SK-N-SH (cell line): Measurements from ENCODE around the gene PRKCD. TPM values are rescaled to one million over a fixed set of nuclear protein-coding genes. Genes with fewer than 3 reads are reported as not detected.

Experiments
- CTCF ChIA-PET: fragments of 300-600, 350-600 bp; formaldehyde crosslinking; extraction: SDS; loops from one replicate; lab custom pipeline; 2021; lab: Yijun Ruan, JAX
- POLR2A ChIA-PET: fragments of 350-600 bp; sonication (Branson Sonifier 250); formaldehyde crosslinking; extraction: SDS; loops from one replicate; lab custom pipeline; 2020; ENCODE audit warnings: antibody characterized with exemption, inconsistent platforms; lab: Yijun Ruan, JAX
- DNase-seq: peaks from one replicate; pipeline ENCODE4 v3.0.0; 2012
- H2AFZ ChIP-seq: fragments of 200-600 bp; sonication (generic); 2 replicates; pipeline ENCODE4 v1.8.1; 2016; ENCODE audit warnings: antibody characterized with exemption, mild to moderate bottlenecking, low read depth
- H3F3A ChIP-seq: fragments of 200-600 bp; sonication (generic); replicated peaks from 2 replicates; pipeline ENCODE3; 2016; ENCODE audit warnings: antibody characterized with exemption, mild to moderate bottlenecking; ENCODE audit not compliant: insufficient read depth
- H3K27ac ChIP-seq, 2 experiments: fragments of 200-500 bp in 1 of 2; fragments of 200-600 bp in 1 of 2; sonication (Bioruptor generic) in 1 of 2; sonication (generic), shearing (Covaris generic) in 1 of 2; 2 replicates each; pipeline versions ENCODE4 v1.5.1 to v1.6.1; 2014 to 2016; ENCODE audit warnings: low read depth in 2 of 2, inconsistent platforms in 1 of 2, low read length in 1 of 2, mild to moderate bottlenecking in 1 of 2, mixed read lengths in 1 of 2
- H3K27me3 ChIP-seq: fragments of 200-600 bp; sonication (generic), shearing (Covaris generic); 2 replicates; pipeline ENCODE4 v1.6.1; 2016; ENCODE audit warnings: mixed run types; ENCODE audit not compliant: insufficient read depth
- H3K36me3 ChIP-seq, 2 experiments: fragments of 200-500 bp in 1 of 2; fragments of 200-600 bp in 1 of 2; sonication (Bioruptor generic) in 1 of 2; sonication (generic) in 1 of 2; replicated peaks in 1 of 2; 2 replicates each; pipeline versions ENCODE3 to v1.5.1; 2014 to 2016; ENCODE audit warnings: low read length in 1 of 2, mild to moderate bottlenecking in 1 of 2; ENCODE audit not compliant: insufficient read depth in 2 of 2, control insufficient read depth in 1 of 2
- H3K4me1 ChIP-seq, 2 experiments: fragments of 200-500 bp in 1 of 2; fragments of 200-600 bp in 1 of 2; sonication (Bioruptor generic) in 1 of 2; sonication (generic), shearing (Covaris generic) in 1 of 2; 2 replicates each; pipeline versions ENCODE4 v1.5.1 to v1.6.1; 2014 to 2016; ENCODE audit warnings: low read depth in 1 of 2, low read length in 1 of 2, mixed run types in 1 of 2; ENCODE audit not compliant: insufficient read depth in 2 of 2, control insufficient read depth in 1 of 2
- H3K4me2 ChIP-seq: fragments of 200-600 bp; sonication (generic), shearing (Covaris generic); 2 replicates; pipeline ENCODE4 v1.6.1; 2017; ENCODE audit warnings: mixed run types
- H3K4me3 ChIP-seq, 2 experiments: fragments of 200-500 bp in 1 of 2; fragments of 200-600 bp in 1 of 2; sonication (Bioruptor generic) in 1 of 2; sonication (generic), shearing (Covaris generic) in 1 of 2; 2 replicates each; pipeline versions ENCODE4 v1.5.1 to v1.8.1; 2014 to 2016; ENCODE audit warnings: low read depth in 2 of 2, inconsistent platforms in 1 of 2, low read length in 1 of 2, mild to moderate bottlenecking in 1 of 2, mixed read lengths in 1 of 2, moderate library complexity in 1 of 2
- H3K79me2 ChIP-seq: fragments of 200-600 bp; sonication (generic); 2 replicates; pipeline ENCODE4 v1.8.1; 2017; ENCODE audit warnings: mild to moderate bottlenecking; ENCODE audit not compliant: insufficient read depth
- H3K9ac ChIP-seq: fragments of 200-600 bp; sonication (generic); 2 replicates; pipeline ENCODE4 v1.6.1; 2017; ENCODE audit warnings: mixed run types
- H3K9me2 ChIP-seq: fragments of 200-600 bp; sonication (generic); 2 replicates; pipeline ENCODE4 v1.6.1; 2017; ENCODE audit warnings: mixed run types
- H3K9me3 ChIP-seq: fragments of 200-600 bp; sonication (generic); 2 replicates; pipeline ENCODE4 v1.6.1; 2017; ENCODE audit warnings: mixed run types, mild to moderate bottlenecking, moderate library complexity
- H4K20me1 ChIP-seq: fragments of 200-600 bp; sonication (generic); 2 replicates; pipeline ENCODE4 v1.6.1; 2017; ENCODE audit warnings: mild to moderate bottlenecking, mixed run types; ENCODE audit not compliant: insufficient read depth
- ELF1 ChIP-seq: IDR thresholded peaks from 2 replicates; pipeline ENCODE4 v1.4.0; 2012
- EZH2phosphoT487 ChIP-seq: fragments of 200-600 bp; sonication (generic); IDR thresholded peaks from 2 replicates; pipeline ENCODE4 v1.6.1; 2017; ENCODE audit warnings: low read depth, mixed run types, mild to moderate bottlenecking, antibody characterized with exemption, moderate library complexity, borderline replicate concordance
- FOSL2 ChIP-seq: IDR thresholded peaks from 2 replicates; pipeline ENCODE4 v1.4.0; 2012; ENCODE audit warnings: low read depth, mild to moderate bottlenecking, moderate library complexity, borderline replicate concordance
- FOXM1 ChIP-seq: IDR thresholded peaks from 2 replicates; pipeline ENCODE4 v1.4.0; 2012; ENCODE audit warnings: low read depth, mild to moderate bottlenecking
- GABPA ChIP-seq: IDR thresholded peaks from 2 replicates; pipeline ENCODE4 v1.4.0; 2012; ENCODE audit warnings: low read depth, mild to moderate bottlenecking
- IRF3 ChIP-seq: fragments of 150-350 bp; IDR thresholded peaks from 2 replicates; pipeline ENCODE4 v1.6.1; 2016; ENCODE audit warnings: mild to moderate bottlenecking, low read depth, low read length
- JUND ChIP-seq: IDR thresholded peaks from 2 replicates; pipeline ENCODE4 v1.4.0; 2012
- MXI1 ChIP-seq: IDR thresholded peaks from 2 replicates; pipeline ENCODE4 v1.6.1; 2012; ENCODE audit warnings: mild to moderate bottlenecking, low read depth, low read length, improper control_type of control experiment
- NRF1 ChIP-seq: IDR thresholded peaks from 2 replicates; pipeline ENCODE4 v1.6.1; 2012; ENCODE audit warnings: low read depth, mild to moderate bottlenecking, low read length
- RCOR1 ChIP-seq: fragments of 150-350 bp; IDR thresholded peaks from 2 replicates; pipeline ENCODE4 v1.6.1; 2017; ENCODE audit warnings: antibody characterized with exemption, low read length
- REST ChIP-seq: IDR thresholded peaks from 2 replicates; pipeline ENCODE4 v1.6.1; 2012; ENCODE audit warnings: mild to moderate bottlenecking, low read depth, low read length, moderate library complexity
- RFX5 ChIP-seq: IDR thresholded peaks from 2 replicates; pipeline ENCODE4 v1.6.1; 2012; ENCODE audit warnings: mild to moderate bottlenecking, improper control_type of control experiment, low read length
- SIN3A ChIP-seq: IDR thresholded peaks from 2 replicates; pipeline ENCODE4 v1.6.1; 2012; ENCODE audit warnings: low read depth, mild to moderate bottlenecking, low read length, moderate library complexity, borderline replicate concordance
- TCF12 ChIP-seq: IDR thresholded peaks from 2 replicates; pipeline ENCODE4 v1.4.0; 2012
- TEAD4 ChIP-seq: IDR thresholded peaks from 2 replicates; pipeline ENCODE4 v1.4.0; 2012; ENCODE audit warnings: mild to moderate bottlenecking, borderline replicate concordance; ENCODE audit not compliant: insufficient read depth
- USF1 ChIP-seq: IDR thresholded peaks from 2 replicates; pipeline ENCODE4 v1.4.0; 2012; ENCODE audit warnings: low read depth, borderline replicate concordance
- YY1 ChIP-seq: IDR thresholded peaks from 2 replicates; pipeline ENCODE4 v1.4.0; 2012; ENCODE audit warnings: low read depth, mild to moderate bottlenecking
- ZBTB33 ChIP-seq: IDR thresholded peaks from 2 replicates; pipeline ENCODE4 v1.4.0; 2012; ENCODE audit warnings: low read depth, borderline replicate concordance
- WGBS: methylation state at CpG from one replicate; pipeline ENCODE4 v1.1.6; 2017; ENCODE audit warnings: low lambda C conversion rate; 5-methylcytosine and 5-hydroxymethylcytosine counted together
- polyA plus RNA-seq, 3 experiments: library from polyadenylated mRNA; depleted of rRNA; stranded (reverse); fragments of >200 nt; gene quantifications; 2 replicates each; pipeline ENCODE4 v1.2.3, GENCODE V29; 2012

Gene PRKCD
- polyA plus RNA-seq, 1 of the 3 experiments (the other 2 are of a cell fraction), result 29.0 TPM

GRCh38 chr3:53202331-53203015 is 41.5 kb downstream of the PRKCD start:
- H3K27me3 ChIP-seq, result no peaks in the 10 kb centered on the region
- no peak overlapping the region for H2AFZ ChIP-seq
- H3K36me3 ChIP-seq, result no peaks in the 10 kb centered on the region
- ChIA-PET CTCF (interaction anchor here (1.2 to 1.3 kb wide), 2 partner anchors 16 to 68 kb away, joined by 3 to 4 read pairs; no protein-coding TSS in a partner anchor), POLR2A (no interaction called here)
- H3K4me2 ChIP-seq, result no peak overlapping the region
- DNase-seq, result no peak
- no peak overlapping the region for H3K4me3 ChIP-seq
- H3K9me3 ChIP-seq, result no peaks in the 10 kb centered on the region
- H3K4me1 ChIP-seq, result no peaks in the 10 kb centered on the region
- no peaks in the 10 kb centered on the region for H3F3A ChIP-seq
- no peaks in the 10 kb centered on the region for H3K79me2 ChIP-seq
- no peak for TF ChIP-seq GABPA
- TF ChIP-seq JUND, result no peak
- no peak for TF ChIP-seq REST
- no peak for TF ChIP-seq ELF1
- TF ChIP-seq USF1, result no peak
- no peak for TF ChIP-seq FOXM1
- TF ChIP-seq YY1, result no peak
- no peak for TF ChIP-seq EZH2phosphoT487
- TF ChIP-seq, all 33 proteins: peak for 0
- no peaks in the 10 kb centered on the region for H4K20me1 ChIP-seq
- WGBS, result 85% methylated on average over 14 of the region's 14 CpGs
- no peak overlapping the region for H3K27ac ChIP-seq
- no peak overlapping the region for H3K9ac ChIP-seq
- H3K9me2 ChIP-seq, result no peaks in the 10 kb centered on the region

DNA sequence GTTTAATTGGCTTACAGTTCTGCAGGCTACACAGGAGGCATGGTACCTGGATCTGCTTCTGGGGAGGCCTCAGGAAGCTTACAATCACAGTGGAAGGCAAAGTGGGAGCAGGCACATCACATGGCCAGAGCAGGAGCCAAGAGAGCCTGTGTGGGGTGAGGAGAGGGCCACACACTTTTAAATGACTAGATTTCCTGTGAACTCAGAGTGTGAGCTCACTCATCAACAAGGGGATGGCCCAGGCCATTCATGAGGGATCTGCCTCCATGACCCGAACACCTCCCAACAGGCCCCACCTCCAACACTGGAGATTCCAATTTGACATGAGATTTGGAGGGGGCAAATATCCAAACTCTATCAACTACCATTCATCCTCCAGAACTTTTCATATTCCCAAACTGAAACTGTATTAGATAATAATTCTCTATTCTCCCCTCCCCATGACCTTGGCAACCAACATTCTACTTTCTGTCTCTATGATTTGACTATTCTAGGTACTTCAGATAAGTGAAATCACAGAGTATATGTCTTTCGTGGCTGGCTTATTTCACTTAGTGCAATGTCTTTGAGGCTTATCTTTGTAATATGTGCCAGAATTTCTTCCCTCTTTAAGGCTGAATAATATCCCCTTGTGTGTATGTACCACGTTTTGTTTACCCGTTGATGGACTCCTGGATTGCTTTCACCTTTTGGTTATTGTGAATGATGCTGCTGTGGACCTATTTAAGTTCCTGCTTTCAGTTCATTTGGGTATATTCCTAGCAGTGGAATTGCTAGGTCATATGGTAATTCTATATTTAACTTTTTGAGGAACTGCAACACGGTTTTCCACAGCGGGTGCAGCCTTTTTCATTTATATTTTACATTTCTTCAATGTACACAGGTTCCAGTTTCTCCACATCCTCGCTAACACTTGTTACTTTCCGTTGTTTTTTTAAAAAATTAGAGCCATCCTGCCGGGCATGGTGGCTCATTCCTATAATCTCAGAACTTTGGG is 51.0 kb downstream of the PRKCD start:
- ChIA-PET POLR2A (no interaction called here), CTCF (interaction anchor here (1.0 to 1.1 kb wide), 2 partner anchors 15 to 17 kb away, joined by 3 read pairs; no protein-coding TSS in a partner anchor)
- no peaks in the 10 kb centered on the region for H3K27me3 ChIP-seq
- DNase-seq, result no peak
- no peak overlapping the region for H3K4me3 ChIP-seq
- 88% methylated on average over 9 of the region's 9 CpGs for WGBS
- no peak overlapping the region for H3K9ac ChIP-seq
- H3K9me2 ChIP-seq, result no peaks in the 10 kb centered on the region
- no peaks in the 10 kb centered on the region for H4K20me1 ChIP-seq
- no peaks in the 10 kb centered on the region for H3K79me2 ChIP-seq
- H3K4me2 ChIP-seq, result no peak overlapping the region
- H3K36me3 ChIP-seq, result no peaks in the 10 kb centered on the region
- H3F3A ChIP-seq, result no peaks in the 10 kb centered on the region
- H3K27ac ChIP-seq, result no peak overlapping the region
- H2AFZ ChIP-seq, result no peak overlapping the region
- H3K9me3 ChIP-seq, result no peaks in the 10 kb centered on the region
- no peaks in the 10 kb centered on the region for H3K4me1 ChIP-seq
- TF ChIP-seq ZBTB33, result no peak
- no peak for TF ChIP-seq FOSL2
- TF ChIP-seq IRF3, result no peak
- no peak for TF ChIP-seq RCOR1
- no peak for TF ChIP-seq RFX5
- no peak for TF ChIP-seq TEAD4
- no peak for TF ChIP-seq SIN3A
- no peak for TF ChIP-seq TCF12
- no peak for TF ChIP-seq NRF1
- TF ChIP-seq MXI1, result no peak
- TF ChIP-seq YY1, result no peak
